NCI-H510A (cell line): ENCODE measurements around the gene CD72.
"Not testable (repeated sequence)": the region's sequence is repeated elsewhere in the genome, so short reads cannot be mapped to it uniquely, and the experiment has no call there.

Source experiments
- DNase-seq: peaks from one replicate; lab custom pipeline; 2025; lab: John Stamatoyannopoulos, UW

The CD72 gene

DNA sequence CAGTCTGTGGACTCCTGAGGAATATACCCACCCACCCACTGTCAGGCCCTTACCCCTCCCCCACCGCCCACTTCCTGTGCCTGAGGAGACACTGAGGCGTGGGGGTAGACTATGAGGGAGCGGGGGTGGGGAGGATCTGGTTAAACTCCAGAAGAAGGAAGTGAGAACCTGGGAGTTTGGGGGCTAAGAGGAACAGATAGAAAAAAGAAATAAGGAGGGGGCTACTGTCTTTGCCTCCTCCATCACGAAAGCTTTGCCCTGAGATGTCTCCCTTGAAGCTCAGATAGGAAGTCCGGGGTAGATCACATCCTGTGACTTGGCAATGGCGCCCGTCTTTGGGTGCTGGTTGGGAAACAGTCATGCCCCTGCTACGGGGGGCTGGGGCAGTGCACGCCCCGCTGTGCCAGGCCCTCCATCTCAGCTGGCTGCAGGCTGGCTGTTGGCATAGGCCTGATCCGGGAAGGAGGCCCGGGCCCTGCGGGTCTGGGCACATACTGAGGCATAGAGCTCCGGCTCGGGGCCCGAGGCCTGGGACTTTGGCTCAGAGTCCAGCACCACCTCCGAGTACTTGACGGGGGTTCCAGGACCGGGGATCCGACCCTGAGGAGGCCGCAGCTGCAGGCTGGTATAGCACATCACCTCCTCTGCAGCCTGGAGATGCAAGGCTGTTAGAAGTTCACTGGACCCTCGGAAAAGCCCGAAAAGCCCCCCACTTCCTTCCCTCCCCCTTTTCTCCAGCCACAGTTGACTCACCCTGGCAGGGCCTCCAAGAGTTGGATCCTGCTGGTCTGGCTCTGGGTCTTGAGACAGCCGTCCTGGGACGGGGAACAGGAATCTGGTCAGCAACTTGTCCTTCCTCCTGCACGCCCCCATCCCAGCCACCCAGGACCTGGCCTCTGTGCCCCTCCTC lies 31.5 kb upstream of the CD72 start:
- DNase-seq, result no peak

DNA sequence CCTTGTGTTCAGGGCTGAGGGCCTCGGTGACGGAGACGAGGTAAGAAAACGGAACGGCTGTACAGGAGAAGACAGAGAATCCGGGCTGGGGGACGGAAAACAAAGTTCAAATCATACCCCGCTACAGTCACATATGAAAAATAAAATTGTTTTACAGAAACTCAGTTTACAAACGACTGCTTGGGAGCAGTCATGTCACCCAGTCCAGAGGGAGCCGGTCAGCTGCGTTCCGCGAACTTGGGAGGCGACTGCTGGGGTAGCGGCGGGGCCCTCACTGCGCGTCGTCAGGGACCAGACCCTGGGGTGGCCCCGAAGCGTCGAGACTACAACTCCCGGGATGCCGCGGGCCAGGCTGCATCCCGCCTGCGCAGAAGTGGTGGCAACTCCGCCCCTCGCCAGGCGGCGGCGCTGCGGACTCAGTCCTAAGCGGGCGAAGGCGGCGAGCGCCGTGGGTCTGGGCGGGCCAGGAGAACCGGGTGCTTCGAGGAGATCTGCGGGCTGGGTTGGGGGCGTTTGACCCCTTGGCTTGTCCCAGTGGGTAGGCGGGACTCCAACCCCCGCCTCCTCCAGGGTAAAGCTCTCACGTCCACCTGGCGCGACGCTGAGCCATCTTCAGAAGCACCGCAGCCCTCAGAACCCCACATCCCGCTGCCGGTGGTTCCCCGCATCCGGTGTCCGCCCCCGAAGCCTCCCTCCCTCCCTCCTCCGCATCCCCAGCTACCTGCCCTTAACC lies 28.5 kb upstream of the CD72 start:
- DNase-seq, result peak; percentile 66

DNA sequence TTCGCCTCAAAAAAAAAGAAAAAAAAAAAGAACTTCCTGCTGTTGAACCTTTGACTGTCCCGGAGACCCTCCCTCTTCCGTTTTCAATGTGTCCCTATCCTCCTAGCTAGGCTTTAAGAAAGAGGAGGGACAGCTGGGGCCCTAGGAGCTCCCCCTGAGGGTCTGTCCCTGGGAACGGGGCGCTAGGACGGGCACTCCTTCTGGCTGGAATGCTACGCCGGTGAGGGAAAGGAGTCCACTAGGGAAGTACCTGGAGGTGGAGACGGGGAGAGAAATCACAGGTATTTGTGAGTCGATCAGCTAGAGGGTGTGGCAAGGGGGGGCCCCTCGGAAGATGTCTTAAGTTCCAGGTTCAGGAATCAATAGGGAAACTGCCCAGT lies 27.9 kb upstream of the CD72 start:
- DNase-seq, result no peak

DNA sequence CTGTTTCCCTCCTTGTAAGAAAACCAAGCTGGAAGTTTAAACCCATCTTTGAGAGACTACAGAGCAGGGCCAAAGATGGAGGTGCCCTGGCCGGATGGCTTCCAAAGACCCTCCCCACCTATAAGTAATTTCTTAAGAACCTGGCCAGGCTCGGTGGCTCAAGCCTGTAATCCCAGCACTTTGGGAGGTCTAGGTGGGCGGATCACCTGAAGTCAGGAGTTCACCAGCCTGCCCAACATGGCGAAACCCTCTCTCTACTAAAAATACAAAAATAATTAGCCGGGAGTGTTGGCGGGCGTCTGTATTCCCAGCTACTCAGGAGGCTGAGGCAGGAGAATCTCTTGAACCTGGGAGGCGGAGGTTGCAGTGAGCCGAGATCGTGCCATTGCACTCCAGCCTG lies 27.5 kb upstream of the CD72 start:
- not testable (repeated sequence) for DNase-seq

DNA sequence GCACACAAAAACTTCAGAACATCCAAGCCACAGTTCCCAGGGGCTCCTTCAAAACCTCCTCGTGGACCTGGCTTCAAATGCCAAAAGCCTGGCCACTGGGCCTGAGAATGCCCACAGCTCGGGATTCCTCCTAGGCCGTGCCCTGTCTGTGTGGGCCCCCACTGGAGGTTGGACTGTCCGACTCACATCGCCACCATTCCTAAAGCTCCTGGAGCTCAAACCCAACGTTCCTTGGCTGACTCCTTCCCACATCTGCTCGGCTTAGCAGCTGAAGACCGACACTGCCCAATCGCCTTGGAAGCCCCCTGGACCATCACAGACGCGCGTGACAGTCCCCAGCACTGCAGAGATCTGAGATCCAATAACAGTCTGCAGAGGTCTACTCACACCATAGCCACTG lies 24.8 kb upstream of the CD72 start:
- no peak for DNase-seq

DNA sequence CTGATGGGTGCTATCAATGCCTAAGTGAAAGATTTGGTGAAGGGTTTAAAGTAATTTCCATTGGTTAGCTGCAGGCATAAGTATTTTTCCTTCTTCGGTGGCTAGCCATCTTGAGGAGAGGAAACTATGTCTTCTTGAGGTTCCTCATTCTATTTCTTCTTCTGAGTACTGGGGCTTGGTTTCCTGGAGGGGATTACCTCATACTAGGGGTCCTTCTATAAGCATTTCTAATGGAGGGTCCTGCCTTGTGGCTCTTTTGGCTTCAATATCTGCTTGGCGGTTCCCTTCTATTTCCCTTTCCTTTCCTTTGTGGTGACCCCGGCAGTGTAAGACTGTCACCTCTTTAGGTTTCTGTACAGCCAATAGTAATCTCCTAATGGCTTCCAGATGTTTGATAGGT lies 23.3 kb upstream of the CD72 start:
- not testable (repeated sequence) for DNase-seq

DNA sequence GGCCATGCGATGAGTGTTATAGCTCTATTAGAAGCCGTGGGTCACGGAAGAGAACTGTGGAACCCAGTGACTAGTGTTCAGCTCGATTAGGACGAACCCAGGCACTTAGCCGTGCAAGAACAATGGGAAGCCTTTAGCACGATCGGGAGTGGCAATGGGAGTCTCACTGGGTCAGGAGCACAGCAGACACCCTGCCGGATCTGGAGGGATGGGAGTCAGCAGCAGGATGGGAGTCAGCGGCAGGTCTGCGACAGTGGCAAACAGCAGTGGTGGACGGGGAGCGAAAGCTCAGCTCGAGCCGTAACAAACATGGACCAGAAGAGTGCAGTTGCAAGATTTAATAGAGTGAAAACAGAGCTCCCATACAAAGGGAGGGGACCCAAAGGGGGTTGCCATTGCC lies 22.2 kb upstream of the CD72 start:
- DNase-seq, result not testable (repeated sequence)

DNA sequence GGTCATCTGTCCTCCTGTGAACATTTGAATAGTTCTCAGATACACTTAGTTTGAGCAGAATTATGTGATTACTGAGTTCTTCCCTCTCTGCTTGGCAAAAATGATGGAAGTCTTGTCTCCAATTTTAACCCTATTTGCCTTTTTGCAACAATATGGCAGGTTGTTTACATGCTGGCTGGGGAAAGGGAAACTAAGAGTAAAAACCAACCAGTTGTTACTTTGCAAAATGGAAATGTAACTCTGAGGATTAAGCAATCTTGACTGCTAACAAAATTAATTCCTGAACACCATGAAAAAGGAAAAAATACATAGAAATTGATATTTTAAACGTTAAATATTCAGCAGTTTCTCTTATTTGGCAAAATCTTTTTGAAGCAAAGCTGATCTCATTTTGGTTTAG lies 21.4 kb upstream of the CD72 start:
- no peak for DNase-seq

DNA sequence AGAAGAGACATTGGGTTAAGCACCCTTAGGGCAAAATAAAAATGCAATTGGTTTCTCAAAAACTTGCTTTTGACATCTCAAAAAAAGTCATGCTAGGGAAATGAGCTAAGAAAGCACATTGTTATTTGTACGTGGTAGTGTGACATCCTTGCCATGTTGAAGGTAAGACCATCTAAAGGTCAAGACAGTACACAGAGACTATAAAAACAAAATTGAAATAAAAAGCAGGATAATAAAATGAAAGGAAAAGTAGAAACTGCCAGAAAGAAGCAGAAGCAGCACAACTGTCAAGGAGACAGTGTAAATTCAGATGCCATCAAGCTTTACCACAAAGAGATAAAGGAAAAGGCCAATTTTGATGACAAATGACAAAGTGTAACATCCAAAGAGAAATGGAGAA lies 21.0 kb upstream of the CD72 start:
- DNase-seq, result not testable (repeated sequence)

DNA sequence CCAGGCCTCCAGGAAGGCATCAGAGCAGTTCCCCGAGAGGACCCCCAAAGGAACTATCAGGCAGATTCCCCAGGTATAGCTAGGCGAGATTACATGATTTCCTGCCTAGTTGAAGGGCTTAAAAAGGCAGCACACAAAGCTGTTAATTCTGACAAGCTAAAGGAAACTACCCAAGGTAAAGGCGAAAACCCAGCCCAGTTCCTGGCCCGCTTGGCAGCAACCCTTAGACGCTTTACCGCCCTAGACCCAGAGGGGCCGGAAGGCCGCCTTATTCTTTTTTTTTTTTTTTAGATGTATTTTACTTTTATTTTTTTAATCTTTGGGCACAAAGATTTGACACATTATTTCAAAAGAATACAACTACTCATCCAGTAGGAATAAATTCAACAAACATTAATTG lies 20.5 kb upstream of the CD72 start:
- DNase-seq, result not testable (repeated sequence)

DNA sequence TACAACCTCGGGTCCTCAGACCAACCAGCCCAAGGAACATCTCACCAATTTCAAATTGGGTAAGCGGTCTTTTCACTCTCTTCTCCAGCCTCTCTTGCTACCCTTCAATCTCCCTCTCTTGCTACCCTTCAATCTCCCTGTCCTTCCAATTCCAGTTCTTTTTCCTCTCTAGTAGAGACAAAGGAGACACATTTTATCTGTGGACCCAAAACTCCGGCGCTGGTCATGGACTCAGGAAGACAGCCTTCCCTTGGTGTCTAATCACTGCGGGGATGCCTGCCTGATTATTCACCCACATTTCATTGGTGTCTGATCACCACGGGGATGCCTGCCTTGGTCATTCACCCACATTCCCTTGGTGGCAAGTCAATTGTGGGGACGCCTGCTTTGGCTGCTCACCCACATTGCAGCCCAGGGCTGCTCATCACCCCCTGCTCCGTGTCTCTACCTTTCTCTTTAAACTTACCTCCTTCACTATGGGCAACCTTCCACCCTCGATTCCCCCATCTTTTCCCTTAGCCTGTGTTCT lies 19.3 kb upstream of the CD72 start:
- DNase-seq, result not testable (repeated sequence)

DNA sequence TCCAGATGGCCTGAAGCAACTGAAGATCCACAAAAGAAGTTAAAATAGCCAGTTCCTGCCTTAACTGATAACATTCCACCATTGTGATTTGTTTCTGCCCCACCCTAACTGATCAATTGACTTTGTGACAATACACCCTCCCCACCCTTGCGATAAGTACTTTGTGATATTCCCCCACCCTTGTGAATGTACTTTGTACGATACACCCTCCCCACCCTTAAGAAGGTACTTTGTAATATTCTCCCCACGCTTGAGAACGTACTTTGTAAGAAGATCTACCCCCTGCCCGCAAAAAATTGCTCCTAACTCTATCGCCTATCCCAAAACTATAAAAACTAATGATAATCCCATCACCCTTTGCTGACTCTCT lies 18.6 kb upstream of the CD72 start:
- not testable (repeated sequence) for DNase-seq

DNA sequence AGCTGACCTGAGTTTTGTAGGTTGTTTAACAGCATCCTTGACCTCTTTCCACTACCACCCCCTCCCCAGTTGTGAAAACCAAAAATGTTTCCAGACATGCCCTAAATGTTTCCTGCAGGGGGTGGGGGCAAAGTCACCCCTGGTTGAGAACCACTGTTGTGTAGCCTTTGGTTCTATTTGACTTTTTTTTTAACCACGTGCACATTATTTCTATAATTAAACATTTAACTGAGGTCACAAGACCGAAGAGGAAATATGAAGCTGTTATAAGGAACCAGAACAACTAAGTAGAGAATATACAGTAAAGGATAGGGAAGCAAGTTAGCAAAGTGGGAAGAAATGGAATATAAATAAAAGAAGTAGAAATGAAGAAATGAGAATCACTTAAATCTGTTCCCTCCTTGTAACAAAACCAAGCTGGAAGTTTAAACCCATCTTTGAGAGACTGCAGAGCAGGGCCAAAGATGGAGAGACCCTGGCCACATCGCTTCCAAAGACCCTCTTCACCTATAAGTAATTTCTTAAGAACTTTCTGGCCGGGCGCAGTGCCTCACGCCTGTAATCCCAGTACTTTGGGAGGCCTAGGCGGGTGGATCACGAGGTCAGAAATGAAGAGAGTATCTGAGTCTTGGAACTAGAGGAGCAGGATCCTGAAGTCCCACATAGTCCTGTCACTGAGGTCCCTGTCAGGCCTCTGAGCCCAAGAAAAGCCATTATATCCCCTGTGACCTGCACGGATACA lies 18.1 kb upstream of the CD72 start:
- no peak for DNase-seq

DNA sequence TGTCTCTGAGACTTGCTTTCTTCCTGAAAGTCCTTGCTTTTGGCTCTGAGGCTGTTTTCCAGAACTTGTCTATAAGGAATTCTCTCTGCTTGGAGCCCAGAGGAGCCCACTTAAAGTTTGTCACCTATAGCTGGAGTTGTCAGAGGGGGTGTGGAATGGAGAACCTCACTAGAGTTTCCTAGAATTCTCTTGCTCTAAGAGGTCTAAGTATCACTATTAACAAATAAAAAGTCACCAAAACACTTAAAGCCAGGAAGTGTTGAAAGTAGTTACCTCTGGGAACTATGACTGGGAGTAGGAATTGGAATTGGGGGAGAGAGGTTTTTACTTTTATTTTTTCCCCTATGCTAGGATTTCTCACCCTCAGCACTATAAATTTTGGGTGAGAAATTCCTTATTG lies 17.5 kb upstream of the CD72 start:
- DNase-seq, result no peak

DNA sequence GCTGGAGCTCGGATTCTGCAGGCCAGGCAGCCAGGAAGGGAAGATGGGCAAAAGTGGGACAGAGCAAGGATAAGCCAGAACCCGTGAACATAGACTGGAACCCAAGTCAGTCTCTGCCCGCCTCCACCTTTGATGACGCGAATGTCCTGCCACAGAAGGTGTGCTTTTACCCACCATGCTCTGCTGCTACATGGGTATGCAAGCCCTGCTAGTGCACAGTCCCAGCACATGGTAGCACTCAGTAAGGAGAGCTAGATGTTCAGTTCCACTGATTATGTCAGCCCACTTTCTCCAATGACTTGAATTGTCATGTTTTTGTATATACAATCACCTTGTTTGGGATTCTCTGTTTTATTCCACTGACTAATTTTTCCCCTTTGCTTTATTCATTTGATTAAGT lies 11.4 kb upstream of the CD72 start:
- DNase-seq, result no peak

DNA sequence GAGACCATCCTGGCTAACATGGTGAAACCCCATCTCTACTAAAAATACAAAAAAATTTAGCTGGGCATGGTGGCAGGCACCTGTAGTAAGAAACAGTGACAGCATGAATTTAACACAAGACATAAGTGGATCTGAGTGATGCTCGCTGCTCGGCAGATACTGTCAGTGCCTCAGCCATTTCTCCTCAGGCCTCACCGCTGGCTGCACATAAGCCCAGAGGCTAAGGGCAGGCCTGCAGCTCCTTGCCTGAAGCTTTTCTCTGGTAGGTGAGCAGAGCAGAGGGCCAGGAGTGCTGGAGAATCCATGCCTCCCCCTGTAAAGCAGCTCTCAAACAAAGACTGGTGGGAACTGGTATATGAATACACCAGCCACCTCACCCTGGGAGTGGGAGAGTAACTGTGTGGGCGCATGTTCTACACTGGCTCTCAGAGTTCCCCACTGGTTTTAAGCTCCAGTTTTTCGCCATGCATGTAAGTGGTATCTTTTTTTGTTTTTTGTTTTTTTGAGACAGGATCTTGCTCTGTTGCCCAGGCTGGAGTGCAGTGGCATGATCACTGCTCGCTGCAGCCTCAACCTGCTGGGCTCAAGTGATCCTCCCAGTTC lies 10.3 kb upstream of the CD72 start:
- no peak for DNase-seq

DNA sequence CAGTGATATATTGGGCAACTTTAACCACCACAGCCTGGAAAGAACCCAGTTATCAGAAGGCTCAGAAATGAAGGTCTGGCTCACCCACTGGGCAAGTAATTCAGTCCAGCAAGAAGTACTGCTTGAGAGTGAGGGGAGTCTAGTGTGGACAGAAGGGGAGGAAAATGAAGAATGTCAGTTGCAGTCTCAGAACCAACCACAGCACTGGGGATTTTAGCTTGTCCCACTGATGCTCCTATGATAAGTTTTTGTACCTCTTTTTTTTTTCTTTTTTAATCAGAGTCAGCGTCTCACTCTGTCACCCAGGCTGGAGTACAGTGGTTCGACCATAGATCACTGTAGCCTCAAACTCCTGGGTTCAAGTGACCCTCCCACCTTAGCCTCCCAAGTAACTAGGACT lies 9.4 kb upstream of the CD72 start:
- no peak for DNase-seq

DNA sequence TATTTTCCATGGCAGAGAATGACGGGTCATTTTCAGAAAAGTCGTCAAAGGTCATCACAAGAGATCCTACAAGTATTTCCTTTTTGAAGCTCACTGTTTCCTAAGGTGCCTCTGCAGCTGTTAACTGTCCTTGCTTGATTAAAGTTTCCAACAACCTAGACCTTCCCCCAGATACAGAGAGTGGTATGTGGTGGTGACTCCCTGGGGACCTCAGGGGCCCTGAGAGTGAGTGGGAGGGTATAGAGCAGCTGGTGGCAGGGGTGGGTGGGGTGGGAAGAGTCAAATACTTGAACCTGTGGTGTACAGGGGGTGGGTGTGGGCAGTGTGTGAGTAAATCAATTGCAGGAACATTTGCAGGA lies 1.6 kb upstream of the CD72 start:
- no peak for DNase-seq

DNA sequence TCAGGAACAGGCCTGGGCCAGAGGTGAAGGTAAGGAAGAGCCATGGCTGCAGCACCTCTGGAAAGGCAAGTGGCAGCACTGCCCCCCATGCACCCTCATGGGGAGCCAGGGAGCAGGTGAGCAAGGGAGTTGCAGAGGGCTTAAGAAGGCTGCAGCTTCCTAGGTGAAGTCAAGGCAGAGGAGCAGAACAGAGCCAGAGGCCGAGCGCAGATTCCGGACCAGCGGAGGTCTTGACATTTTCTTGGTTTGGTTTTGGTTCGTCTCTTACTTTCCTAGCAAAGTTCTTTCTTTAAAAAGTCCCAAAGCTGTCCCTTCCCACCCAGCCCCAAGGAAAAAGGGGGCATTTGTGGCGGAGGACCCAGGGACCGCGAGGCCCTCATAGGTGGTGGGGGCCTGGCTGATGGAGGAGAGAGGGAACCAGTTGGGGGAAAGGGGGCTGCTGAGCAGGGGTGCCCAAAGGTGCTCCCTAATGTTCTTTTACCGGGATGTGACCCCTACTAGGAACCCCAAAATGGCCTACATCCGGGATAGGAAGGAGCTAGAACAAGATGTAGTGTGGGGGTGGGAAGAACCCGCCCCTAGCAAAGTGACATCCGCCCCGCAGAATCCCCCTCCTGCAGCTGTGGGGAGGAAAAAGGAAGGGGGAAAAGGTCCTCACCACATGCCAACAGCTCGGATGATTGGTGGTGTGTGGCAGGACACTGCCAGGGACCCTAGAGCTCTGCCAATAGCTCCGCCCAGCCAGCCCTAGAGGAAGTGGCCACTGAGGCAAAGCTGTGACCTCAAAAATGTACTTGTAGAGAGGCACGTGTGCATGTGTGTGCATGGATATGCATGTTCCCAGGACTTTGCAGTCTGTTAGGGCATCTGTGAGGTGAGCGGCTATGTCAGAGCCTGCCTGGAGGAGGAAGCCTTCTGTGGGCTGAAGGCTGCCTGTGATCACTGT lies 914 bp upstream of the CD72 start:
- no peak for DNase-seq

DNA sequence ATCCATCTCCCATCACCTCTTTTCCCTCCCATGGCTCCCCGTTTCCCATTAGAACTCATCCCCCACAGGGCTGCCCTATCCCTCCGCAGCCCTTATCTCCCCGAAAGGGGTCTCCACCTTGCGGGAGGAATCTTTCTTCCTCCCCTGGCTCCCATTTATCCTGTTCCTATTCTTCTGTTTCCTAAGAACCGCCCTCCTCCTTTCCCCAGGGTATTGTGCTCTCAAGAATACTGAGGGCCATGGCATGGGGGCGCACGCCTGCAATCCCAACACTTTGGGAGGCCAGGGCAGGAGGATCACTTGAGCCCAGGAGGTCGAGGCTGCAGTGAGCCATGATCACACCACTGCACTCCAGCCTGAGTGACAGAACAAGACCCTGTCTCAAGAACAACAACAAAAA lies 665 bp downstream of the CD72 start:
- DNase-seq, result no peak
